Stimulated activated naive CD8-positive, alpha-beta T cell treated with anti-CD3 and anti-CD28 coated beads, Interleukin-15, Interleukin-2, amounts not matched to agents 100 U/mL and 50 U/mL, for 24 hours (primary cell): ENCODE results near the gene CTBP1.

Experiments used
- ATAC-seq: fragments of 150-1000 bp; cut with Tn5 transposase; one replicate; pipeline ENCODE4 v1.10.0; 2021
- DNase-seq: peaks from one replicate; pipeline ENCODE4 v3.0.0; 2021

The CTBP1 gene

DNA sequence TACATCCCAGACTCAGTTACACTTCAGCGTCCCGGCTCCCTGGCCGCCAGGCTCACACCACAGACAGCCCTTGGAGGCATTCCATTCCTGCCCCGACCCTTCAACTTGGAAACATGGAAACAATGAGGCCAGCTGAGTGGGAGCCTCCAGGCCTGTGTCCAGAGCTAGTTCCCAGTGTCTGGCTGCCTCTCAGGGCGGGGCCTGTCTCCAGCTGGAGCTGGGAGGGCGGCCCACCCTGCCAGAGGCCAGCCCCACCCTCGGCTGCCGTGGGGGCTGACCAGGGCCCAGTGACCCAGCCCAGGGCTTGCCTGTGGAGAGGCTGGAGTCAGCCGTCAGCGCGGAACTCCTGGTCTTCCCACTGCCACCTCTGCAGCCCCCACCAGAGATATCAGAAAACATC lies 39.1 kb downstream of the CTBP1 start:
- no peak for DNase-seq
- ATAC-seq: no peak

DNA sequence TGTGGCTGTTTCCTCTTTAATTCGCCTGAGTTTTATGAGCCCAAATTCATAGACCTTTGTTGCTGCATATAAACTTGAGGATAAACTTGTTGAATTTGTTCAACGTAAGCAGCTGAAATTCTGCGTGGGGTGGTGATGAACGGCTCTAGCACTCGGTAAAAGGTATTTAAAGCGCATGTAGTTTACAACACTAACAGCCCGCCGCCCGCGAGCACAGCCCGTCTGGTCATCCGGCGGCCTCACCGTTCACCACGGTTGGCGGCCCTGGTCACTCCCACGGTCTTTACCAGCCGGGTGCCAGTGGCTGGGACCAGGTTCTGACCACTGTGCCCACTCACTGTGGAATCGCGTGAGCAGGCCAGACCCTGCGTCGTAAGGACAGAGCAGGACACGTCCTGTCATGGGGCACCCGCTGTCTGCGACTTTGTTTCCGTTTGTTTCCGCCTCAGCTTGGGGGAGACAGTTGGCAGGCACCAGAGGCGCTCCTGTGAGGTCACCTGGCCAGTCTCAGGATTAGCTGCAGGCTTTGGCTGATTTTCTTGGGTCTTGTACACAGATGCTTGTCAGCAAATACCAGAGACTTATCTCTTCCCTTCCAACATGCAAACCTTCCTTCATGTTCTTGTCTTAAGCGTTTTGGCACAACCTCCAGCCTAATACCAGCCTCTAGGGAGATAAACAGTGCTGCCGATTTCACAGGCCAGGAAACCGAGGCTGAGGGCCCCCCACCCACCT lies 39.8 kb downstream of the CTBP1 start:
- no peak for DNase-seq

DNA sequence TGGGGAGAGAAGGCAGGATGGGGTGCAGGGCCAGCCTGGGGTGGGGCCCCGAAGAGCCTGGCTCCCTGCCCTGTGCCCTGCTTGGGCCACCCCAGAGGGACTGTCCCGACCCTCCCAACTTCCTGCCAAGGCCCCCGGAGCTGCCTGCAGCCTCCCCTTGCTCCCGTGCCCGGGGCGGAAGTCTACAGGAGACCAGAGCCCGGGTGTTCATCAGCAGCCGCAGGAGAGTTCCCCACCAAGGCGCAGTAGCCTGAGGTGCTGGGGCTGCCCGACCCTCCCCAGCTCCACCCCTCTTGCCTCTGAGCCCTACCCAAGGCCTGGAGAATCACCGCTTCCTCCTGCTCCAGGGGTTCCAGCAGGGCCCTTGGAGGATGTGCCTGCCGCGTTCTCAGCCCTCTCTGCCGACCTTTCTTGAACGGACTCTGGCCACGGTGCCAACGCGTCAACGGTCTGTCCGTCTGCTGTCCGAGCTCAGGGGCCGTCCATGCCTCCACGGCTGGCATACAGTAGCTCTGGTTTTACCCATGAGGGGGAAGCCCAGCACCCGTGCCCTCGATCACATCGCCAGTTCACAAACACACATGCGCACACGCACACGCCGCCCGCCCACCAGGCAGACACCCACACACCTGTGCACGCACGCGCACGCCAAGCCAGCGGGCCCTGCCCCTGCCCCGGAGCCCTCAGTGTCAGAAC lies 40.5 kb downstream of the CTBP1 start:
- DNase-seq (no peak), ATAC-seq (no peak)

More for the DNA sequence above, 39.8 kb downstream of the CTBP1 start:
- ATAC-seq: no peak

GRCh38 chr4:1207603-1208265 lies 41.2 kb downstream of the CTBP1 start:
- DNase-seq: no peak
- no peak for ATAC-seq

- ATAC-seq (no peak), DNase-seq (no peak)
Observed at GRCh38 chr4:1207157-1207470, 41.8 kb downstream of the CTBP1 start.

DNA sequence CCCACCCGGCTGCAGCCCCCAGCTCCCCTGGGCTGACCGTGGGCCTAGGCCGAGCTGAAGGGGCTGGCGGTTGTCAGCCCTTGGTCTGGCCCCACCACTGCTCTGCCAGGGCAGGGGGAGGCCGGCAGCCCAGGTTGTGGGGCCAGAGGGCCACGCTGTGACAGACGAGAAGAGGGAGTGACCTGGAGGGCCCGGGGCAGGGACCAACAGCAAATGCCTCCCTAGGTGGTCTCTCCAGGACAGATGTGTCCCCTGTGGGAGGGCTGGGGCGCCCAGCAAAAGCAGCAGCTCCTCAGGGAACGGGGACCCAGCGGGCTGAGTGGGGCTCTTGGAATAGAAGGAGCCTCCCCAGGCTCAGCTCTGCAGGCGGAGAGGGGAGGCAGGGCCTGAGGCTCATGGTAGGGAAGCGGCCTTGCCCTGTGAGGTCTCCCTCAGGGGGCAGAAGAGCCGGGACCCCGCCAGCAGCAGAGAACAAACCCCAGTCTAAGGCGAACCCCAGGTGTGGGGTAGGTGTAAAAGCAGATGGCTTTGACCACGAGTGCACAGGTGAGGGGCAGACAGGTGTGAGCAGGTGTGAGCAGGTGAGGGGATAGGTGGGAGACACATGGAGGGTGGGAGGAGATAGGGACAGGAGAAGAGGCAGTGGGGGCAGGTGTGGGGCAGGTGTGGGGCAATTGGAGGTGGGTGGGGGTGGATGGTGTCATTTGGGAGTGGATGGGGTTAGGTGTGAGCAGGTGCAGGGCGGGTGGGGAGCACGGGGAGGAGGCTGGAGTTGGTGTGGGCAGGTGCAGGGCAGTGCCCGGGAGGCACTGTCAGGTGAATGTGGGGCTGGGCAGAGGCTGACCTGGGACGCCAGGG lies 42.4 kb downstream of the CTBP1 start:
- ATAC-seq (no peak), DNase-seq (no peak)

GRCh38 chr4:1205586-1206298 lies 43.2 kb downstream of the CTBP1 start:
- DNase-seq: no peak
- no peak for ATAC-seq

DNA sequence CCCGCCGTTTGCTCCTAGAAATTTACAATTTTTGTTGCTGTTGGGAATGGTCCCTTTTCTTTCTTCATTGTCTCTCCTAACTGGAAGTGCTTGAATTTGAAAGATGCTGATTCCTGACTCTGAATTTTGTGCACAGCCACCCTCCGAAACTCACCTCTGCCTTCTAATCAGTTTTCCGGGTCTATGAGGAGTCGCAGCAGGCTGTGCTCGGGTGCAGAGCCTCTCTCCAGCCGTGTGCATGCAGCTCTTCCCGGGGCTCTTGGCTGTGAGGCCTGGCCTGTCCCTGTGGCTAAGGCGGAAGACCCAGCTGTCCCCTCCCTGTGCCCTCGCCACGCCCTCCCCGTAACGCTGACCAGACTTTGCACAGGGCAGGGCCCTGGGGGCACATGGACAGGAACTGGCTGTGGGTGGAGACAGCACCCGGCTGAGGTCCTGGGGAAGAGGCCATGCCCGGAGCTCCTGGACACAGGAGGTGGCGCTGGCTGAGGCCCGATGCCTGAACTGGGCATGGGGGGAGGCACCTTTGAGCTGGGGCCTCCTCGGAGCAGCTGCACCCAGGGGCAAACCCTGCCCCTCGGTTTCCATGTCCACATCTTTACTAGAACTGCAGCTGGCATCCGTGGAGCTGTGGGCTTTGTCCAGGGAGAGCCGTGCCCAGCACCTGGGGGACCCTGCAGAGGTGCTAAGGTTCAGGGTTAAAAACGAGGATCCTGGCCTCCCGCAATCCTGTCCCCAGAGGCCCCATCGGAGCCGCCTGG lies 43.9 kb downstream of the CTBP1 start:
- ATAC-seq: no peak
- DNase-seq: no peak

GRCh38 chr4:1204286-1204827 lies 44.6 kb downstream of the CTBP1 start:
- ATAC-seq (no peak), DNase-seq (no peak)

- peak; percentile 8 for DNase-seq
- no peak for ATAC-seq
Observed at GRCh38 chr4:1203026-1203616, 45.8 kb downstream of the CTBP1 start.

GRCh38 chr4:1202526-1203011 lies 46.4 kb downstream of the CTBP1 start:
- ATAC-seq: no peak
- peak; percentile 5 for DNase-seq

GRCh38 chr4:1201851-1202525 lies 46.9 kb downstream of the CTBP1 start:
- DNase-seq (peak; percentile 75), ATAC-seq (peak; percentile 77)

DNA sequence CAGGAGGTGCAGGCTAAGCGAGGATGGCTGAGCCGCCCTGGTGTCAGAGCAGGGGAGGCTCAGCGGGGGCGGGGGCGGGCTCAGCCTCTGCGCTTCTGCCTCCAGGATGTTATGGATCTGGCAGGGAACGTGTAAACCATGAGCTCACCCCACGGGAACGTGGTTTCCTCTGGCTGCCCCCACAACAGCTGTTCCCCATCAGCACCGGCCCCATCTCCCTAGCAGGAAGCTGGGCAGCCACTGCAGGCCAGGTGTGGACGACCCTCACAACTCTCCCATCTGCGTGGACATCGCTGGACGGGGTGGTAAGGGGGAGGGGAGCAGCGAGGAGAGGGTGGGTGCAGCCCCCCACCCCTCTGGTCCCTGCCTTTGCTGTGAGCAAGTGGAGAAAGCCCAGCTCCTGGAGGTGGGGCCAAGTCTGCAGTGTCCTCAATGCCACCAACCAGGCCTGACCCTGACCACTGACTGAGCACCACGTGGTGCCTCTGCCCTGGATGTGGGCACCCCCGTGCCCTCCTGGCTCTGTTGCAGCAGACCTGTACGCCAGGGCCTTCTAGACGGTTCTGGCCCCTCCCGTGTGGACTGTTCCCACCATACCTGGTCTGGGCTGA lies 48.4 kb downstream of the CTBP1 start:
- ATAC-seq: no peak

GRCh38 chr4:1199556-1200331 lies 49.2 kb downstream of the CTBP1 start:
- DNase-seq (peak; percentile 2), ATAC-seq (no peak)

More for the DNA sequence above, 48.4 kb downstream of the CTBP1 start:
- DNase-seq: peak; percentile 22

DNA sequence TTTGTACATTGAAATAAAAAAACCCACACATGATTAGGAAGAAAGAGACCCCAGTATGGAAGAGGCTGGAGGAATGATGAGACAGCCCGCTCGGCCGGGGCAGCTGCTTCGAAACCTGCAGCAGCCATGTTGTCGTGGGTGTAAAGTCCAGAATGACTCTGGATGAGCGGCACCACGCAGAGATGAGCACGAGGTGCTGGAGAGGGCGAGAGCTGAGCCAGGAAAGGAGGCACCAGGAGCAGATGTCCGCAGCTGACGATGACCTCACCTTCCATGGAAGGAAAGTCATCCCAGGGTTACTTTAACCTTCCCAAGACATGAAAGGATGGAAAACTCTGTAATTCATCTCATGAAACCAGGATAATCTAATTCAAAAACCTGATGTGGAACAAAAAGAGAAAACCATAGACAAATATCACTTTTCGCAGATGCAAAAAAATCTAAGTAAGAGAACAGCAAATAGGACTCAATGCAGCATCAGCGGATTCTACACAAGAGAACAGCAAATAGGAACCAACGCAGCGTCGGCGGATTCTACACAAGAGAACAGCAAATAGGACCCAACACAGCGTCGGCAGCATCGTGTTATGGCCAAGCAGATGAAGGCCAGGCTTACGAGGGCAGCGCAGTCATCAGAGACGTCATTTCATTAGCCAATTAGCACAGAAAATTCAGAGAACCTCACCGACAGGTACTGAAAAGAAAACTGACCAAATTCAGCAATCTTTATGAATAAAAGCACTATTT lies 50.7 kb downstream of the CTBP1 start:
- DNase-seq: peak; percentile 1
- ATAC-seq: no peak

- no peak for ATAC-seq
- DNase-seq: peak; percentile 2
Observed at GRCh38 chr4:1196421-1197183, 52.3 kb downstream of the CTBP1 start.

GRCh38 chr4:1195891-1196401 lies 53.0 kb downstream of the CTBP1 start:
- DNase-seq: peak; percentile 1
- no peak for ATAC-seq
